Upper lobe of right lung (tissue), 1 donor: ENCODE data around the gene MAN2B2. TPM values are rescaled to one million over a fixed set of nuclear protein-coding genes. Genes with fewer than 3 reads are reported as not detected.

ENCODE experiments used
- ATAC-seq: fragments of 200-7000 bp; cut with Tn5 transposase; one replicate; pipeline ENCODE4 v1.9.1; 2020; ENCODE audit warnings: mild to moderate bottlenecking, moderate library complexity
- DNase-seq: peaks from one replicate; pipeline ENCODE4 v3.0.0-alpha.2; 2020
- H3K27ac ChIP-seq: fragments of 200-600 bp; one replicate; pipeline ENCODE4 v1.8.0; 2022
- H3K27me3 ChIP-seq: fragments of 200-600 bp; one replicate; pipeline ENCODE4 v1.8.0; 2022; ENCODE audit warnings: mild to moderate bottlenecking
- H3K36me3 ChIP-seq: fragments of 200-600 bp; one replicate; pipeline ENCODE4 v1.8.0; 2022
- H3K4me1 ChIP-seq: fragments of 200-600 bp; one replicate; pipeline ENCODE4 v1.8.0; 2022
- H3K4me3 ChIP-seq: fragments of 200-600 bp; one replicate; pipeline ENCODE4 v1.8.0; 2022; ENCODE audit warnings: mild to moderate bottlenecking
- H3K9me3 ChIP-seq: fragments of 200-600 bp; one replicate; pipeline ENCODE4 v1.8.0; 2022
- CTCF ChIP-seq: fragments of 200-600 bp; IDR thresholded peaks from one replicate; pipeline ENCODE4 v1.8.0; 2022; ENCODE audit warnings: antibody characterized with exemption
- intact Hi-C: fragments of 100-400 bp; cut with DNase I; formaldehyde crosslinking; loops from one replicate; pipeline ENCODE4 v1.11.0; 2022
- total RNA-seq: library from RNA; stranded (reverse); fragmentation: NEBNext Ultra II Directional; extraction: Animal tissue kit (Norgen Biotek cat#: 25700); gene quantifications from one replicate; pipeline ENCODE4 v1.2.1, GENCODE V29; 2021
- donor health status: DM: no; HTN: yes; CAD: no; lungs with severe emphysema.

The MAN2B2 gene
- total RNA-seq, 1 donor from 2014 or later = 39.6 TPM

GRCh38 chr4:6589444-6589843, 14.5 kb downstream of the MAN2B2 start:
- no peak for ATAC-seq
- no peak for TF ChIP-seq CTCF

DNA sequence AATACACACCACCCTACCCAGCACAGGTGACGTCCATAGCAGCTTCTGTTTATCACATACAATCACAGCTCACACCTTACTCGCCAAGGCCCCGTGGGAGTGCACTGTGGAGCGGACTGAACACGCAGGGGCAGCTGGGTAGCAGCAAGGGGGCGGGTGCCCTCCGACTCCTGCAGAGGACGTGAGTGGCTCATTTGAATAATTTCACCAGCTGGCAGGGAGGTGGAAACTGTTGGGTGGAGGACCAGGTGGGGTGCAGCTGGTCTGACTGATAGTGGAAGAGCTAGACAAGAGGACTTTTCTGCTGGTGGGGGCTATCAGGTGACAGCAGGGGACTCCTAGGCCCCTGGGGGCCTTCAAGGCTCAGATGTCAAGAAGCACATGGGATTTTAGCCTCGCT, 16.3 kb downstream of the MAN2B2 start:
- no peak for TF ChIP-seq CTCF
- Histone ChIP-seq H3K4me1 (no peaks in the 10 kb centered on the region), H3K36me3 (peaks cover 26% of the 10 kb centered on the region), H3K27me3 (no peaks in the 10 kb centered on the region), H3K4me3 (no peak overlapping the region), H3K27ac (no peak overlapping the region), H3K9me3 (no peaks in the 10 kb centered on the region)
- intact Hi-C loops = no loop called here
- DNase-seq = no peak
- no peak for ATAC-seq

More at GRCh38 chr4:6589444-6589843, 14.5 kb downstream of the MAN2B2 start:
- Histone ChIP-seq H3K27me3 (no peaks in the 10 kb centered on the region), H3K27ac (no peak overlapping the region), H3K36me3 (peaks cover 17% of the 10 kb centered on the region), H3K4me1 (no peaks in the 10 kb centered on the region), H3K9me3 (no peaks in the 10 kb centered on the region), H3K4me3 (no peak overlapping the region)
- no peak for DNase-seq
- intact Hi-C loops = no loop called here

DNA sequence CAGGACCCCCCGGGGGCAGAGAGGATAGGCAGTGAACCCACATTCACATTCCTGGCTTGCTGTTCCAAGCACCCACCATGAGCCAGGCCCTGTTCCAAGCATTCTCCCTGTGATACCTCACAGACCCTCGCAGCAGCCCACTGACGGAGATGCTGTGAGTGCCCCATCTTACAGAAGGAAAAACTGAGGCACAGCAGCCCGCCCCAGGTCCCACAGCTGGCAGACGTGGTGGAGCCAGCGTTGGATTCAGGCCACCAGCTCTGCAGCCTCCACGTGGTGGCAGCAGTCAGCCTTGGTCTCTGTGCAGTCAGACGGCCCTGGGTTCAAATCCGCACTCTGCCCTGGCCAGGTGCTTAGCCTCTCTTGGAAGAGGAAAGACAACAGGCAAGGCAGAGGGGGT, 16.8 kb downstream of the MAN2B2 start:
- intact Hi-C loops = no loop called here
- no peak for TF ChIP-seq CTCF
- Histone ChIP-seq H3K36me3 (peaks cover 26% of the 10 kb centered on the region), H3K27ac (no peak overlapping the region), H3K4me1 (no peaks in the 10 kb centered on the region), H3K9me3 (no peaks in the 10 kb centered on the region), H3K27me3 (no peaks in the 10 kb centered on the region), H3K4me3 (no peak overlapping the region)
- DNase-seq = no peak
- no peak for ATAC-seq

DNA sequence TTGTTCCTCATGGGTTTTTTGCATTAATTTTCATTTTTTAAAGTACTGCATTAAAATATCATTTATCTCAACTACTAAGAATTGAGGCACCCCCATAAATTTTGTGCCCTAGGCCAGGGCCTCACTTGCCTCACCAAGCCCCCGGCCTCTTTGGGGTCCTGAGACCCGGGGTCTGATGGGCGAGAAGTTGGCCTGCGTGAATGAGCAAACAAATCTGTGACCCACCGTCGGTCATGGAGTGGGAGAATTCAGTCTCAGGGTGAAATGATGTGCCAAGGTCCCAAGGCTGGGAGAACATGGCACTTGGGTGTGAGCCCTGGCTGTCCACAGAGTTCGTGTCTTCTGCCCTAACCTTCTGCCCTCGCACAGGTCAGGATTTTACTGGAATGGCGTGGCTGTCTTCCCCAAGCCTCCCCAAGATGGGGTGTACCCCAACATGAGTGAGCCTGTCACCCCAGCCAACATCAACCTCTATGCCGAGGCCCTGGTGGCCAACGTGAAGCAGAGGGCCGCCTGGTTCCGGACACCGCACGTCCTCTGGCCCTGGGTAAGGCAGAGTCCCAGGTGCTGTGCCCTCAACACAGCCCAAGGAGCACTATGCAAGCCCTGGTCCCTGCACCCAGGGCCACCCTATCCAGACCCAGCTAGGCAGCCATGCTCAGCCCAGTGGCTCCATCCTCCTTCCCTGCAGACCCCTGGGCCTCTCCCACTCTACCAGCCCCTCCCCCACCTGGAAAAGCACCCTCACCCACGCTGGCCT, 18.0 kb downstream of the MAN2B2 start:
- no peaks in the 10 kb centered on the region for H3K9me3 ChIP-seq
- H3K4me3 ChIP-seq = no peak overlapping the region
- peaks cover 30% of the 10 kb centered on the region for H3K36me3 ChIP-seq
- no peak for DNase-seq
- intact Hi-C loops = no loop called here
- ATAC-seq = peak; percentile 5
- no peak overlapping the region for H3K27ac ChIP-seq
- H3K27me3 ChIP-seq = no peaks in the 10 kb centered on the region
- no peaks in the 10 kb centered on the region for H3K4me1 ChIP-seq
- no peak for TF ChIP-seq CTCF

- peaks cover 30% of the 10 kb centered on the region for H3K36me3 ChIP-seq
Measured at GRCh38 chr4:6594341-6594740, 19.4 kb downstream of the MAN2B2 start.

More at GRCh38 chr4:6594341-6594740, 19.4 kb downstream of the MAN2B2 start:
- no peak overlapping the region for H3K4me3 ChIP-seq
- H3K9me3 ChIP-seq = no peaks in the 10 kb centered on the region
- ATAC-seq = no peak
- DNase-seq = no peak
- no peak for TF ChIP-seq CTCF
- no peaks in the 10 kb centered on the region for H3K4me1 ChIP-seq
- no peak overlapping the region for H3K27ac ChIP-seq
- H3K27me3 ChIP-seq = no peaks in the 10 kb centered on the region
- intact Hi-C loops = no loop called here
